Upper lobe of left lung (tissue), 4 donors: ENCODE data around the gene CAPN5.

ENCODE experiments used
- CTCF ChIP-seq, 6 experiments: fragments of 450-650 bp in 4 of 6; fragments of 200-600 bp in 2 of 6; sonication (generic) in 2 of 6; IDR thresholded peaks; one replicate each; pipeline ENCODE4 v1.5.1; 2016 to 2019; ENCODE audit warnings: antibody characterized with exemption in 6 of 6
- POLR2A ChIP-seq, 4 donors: fragments of 450-650 bp; IDR thresholded peaks; one replicate each; pipeline ENCODE4 v1.5.1; 2016 to 2017; ENCODE audit warnings: antibody characterized with exemption in 4 of 4, mild to moderate bottlenecking in 2 of 4

GRCh38 chr11:77072851-77073327, 6.1 kb downstream of the CAPN5 start:
- TF ChIP-seq CTCF (IDR thresholded peaks at IDR 0.05) (no peak), POLR2A (IDR thresholded peaks at IDR 0.05) (no peak)
